DOHH2 (cell line): Measurements from ENCODE around the gene PDCD2L.
"Not testable (repeated sequence)": the region's sequence is repeated elsewhere in the genome, so short reads cannot be mapped to it uniquely, and the experiment has no call there.

ENCODE experiments used
- H3F3A ChIP-seq: fragments of 200-600 bp; sonication (generic), shearing (Covaris generic); 2 replicates; pipeline ENCODE4 v1.6.0; 2016; ENCODE audit warnings: antibody characterized with exemption, mild to moderate bottlenecking; ENCODE audit not compliant: control insufficient read depth, insufficient read depth
- H3K27ac ChIP-seq: fragments of 200-600 bp; sonication (generic); 2 replicates; pipeline ENCODE4 v1.5.1; 2014; ENCODE audit warnings: low read depth, mild to moderate bottlenecking, low read length, moderate library complexity
- H3K27me3 ChIP-seq: fragments of 200-600 bp; sonication (generic); 2 replicates; pipeline ENCODE4 v1.6.1; 2014; ENCODE audit warnings: mild to moderate bottlenecking, low read length, mixed read lengths; ENCODE audit not compliant: control insufficient read depth
- H3K36me3 ChIP-seq: fragments of 200-600 bp; sonication (generic); 2 replicates; pipeline ENCODE4 v1.6.1; 2014; ENCODE audit warnings: mild to moderate bottlenecking, low read length, moderate library complexity, mixed read lengths; ENCODE audit not compliant: control insufficient read depth
- H3K4me1 ChIP-seq: fragments of 200-600 bp; sonication (generic); 2 replicates; pipeline ENCODE4 v1.6.1; 2014; ENCODE audit warnings: mild to moderate bottlenecking, low read length, mixed read lengths; ENCODE audit not compliant: control insufficient read depth
- H3K4me2 ChIP-seq: fragments of 200-600 bp; sonication (generic); 2 replicates; pipeline ENCODE4 v1.6.0; 2014; ENCODE audit warnings: mild to moderate bottlenecking, low read length, moderate library complexity
- H3K4me3 ChIP-seq: fragments of 200-600 bp; sonication (generic); 2 replicates; pipeline ENCODE4 v1.5.1; 2014; ENCODE audit warnings: mild to moderate bottlenecking, low read length, mixed read lengths
- H3K79me2 ChIP-seq: fragments of 200-600 bp; sonication (generic); 2 replicates; pipeline ENCODE4 v1.6.1; 2014; ENCODE audit warnings: mild to moderate bottlenecking, low read length, mixed read lengths; ENCODE audit not compliant: control insufficient read depth
- H3K9me2 ChIP-seq: fragments of 200-600 bp; sonication (generic); replicated peaks from 2 replicates; pipeline ENCODE4 v1.6.1; 2014; ENCODE audit warnings: mild to moderate bottlenecking, low read length, mixed read lengths; ENCODE audit not compliant: control insufficient read depth
- H3K9me3 ChIP-seq: fragments of 200-600 bp; sonication (generic); 2 replicates; pipeline ENCODE4 v1.6.1; 2014; ENCODE audit warnings: antibody characterized with exemption, low read length, mixed read lengths; ENCODE audit not compliant: control insufficient read depth, insufficient read depth
- H4K20me1 ChIP-seq: fragments of 200-600 bp; sonication (generic); 2 replicates; pipeline ENCODE4 v1.6.0; 2014; ENCODE audit warnings: low read depth, mild to moderate bottlenecking, antibody characterized with exemption, low read length, moderate library complexity; ENCODE audit not compliant: control insufficient read depth, insufficient read depth
- EZH2phosphoT487 ChIP-seq: fragments of 200-600 bp; sonication (generic); IDR thresholded peaks from 2 replicates; pipeline ENCODE4 v1.6.1; 2017; ENCODE audit warnings: borderline replicate concordance, mild to moderate bottlenecking, antibody characterized with exemption, low read length, moderate library complexity, mixed read lengths
- TF ChIP-seq, protein P1 (sequence below): fragments of 200-600 bp; sonication (generic); IDR thresholded peaks from one replicate; pipeline ENCODE4 v1.5.1; 2014; ENCODE audit warnings: antibody characterized with exemption, mild to moderate bottlenecking, low read depth, low read length; ENCODE audit not compliant: poor library complexity, severe bottlenecking

Gene PDCD2L

GRCh38 chr19:34368338-34368737 is 35.9 kb upstream of the PDCD2L start:
- Histone ChIP-seq H3K4me3 (no peak overlapping the region), H4K20me1 (peaks cover 20% of the 10 kb centered on the region; the same call in 1 of the 2 replicates), H3F3A (0 out of 2 replicates have a peak, but pooled peaks cover 2% of the 10 kb centered on the region), H3K9me3 (no peaks in the 10 kb centered on the region), H3K4me2 (no peak overlapping the region), H3K4me1 (peaks cover 26% of the 10 kb centered on the region), H3K36me3 (peaks cover 70% of the 10 kb centered on the region), H3K27me3 (no peaks in the 10 kb centered on the region), H3K27ac (no peak overlapping the region), H3K9me2 (no peaks in the 10 kb centered on the region), H3K79me2 (peaks cover 81% of the 10 kb centered on the region)
- no peak for TF ChIP-seq EZH2phosphoT487
- TF ChIP-seq, protein P1, sequence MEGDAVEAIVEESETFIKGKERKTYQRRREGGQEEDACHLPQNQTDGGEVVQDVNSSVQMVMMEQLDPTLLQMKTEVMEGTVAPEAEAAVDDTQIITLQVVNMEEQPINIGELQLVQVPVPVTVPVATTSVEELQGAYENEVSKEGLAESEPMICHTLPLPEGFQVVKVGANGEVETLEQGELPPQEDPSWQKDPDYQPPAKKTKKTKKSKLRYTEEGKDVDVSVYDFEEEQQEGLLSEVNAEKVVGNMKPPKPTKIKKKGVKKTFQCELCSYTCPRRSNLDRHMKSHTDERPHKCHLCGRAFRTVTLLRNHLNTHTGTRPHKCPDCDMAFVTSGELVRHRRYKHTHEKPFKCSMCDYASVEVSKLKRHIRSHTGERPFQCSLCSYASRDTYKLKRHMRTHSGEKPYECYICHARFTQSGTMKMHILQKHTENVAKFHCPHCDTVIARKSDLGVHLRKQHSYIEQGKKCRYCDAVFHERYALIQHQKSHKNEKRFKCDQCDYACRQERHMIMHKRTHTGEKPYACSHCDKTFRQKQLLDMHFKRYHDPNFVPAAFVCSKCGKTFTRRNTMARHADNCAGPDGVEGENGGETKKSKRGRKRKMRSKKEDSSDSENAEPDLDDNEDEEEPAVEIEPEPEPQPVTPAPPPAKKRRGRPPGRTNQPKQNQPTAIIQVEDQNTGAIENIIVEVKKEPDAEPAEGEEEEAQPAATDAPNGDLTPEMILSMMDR, result no peak

DNA sequence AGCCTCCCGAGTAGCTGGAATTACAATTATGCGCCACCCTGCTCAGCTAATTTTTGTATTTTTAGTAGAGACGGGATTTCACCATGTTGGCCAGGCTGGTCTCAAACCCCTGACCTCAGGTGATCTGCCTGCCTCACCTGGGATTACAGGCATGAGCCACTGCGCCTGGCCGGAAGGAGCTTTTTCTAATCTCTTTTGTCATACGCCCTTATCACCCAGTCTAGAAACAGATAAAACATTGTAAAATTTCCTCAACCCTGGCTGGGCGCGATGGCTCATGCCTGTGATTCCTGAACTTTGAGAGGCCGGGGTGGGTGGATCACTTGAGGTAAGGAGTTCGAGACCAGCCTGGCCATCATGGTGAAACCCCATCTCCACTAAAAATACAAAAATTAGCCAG is 35.0 kb upstream of the PDCD2L start:
- not testable (repeated sequence) for H3K27ac ChIP-seq, H3K4me3 ChIP-seq, H3K4me2 ChIP-seq, H3K9me2 ChIP-seq, H3F3A ChIP-seq, H3K9me3 ChIP-seq, H3K27me3 ChIP-seq
- peaks cover 85% of the 10 kb centered on the region for H3K79me2 ChIP-seq
- peaks cover 25% of the 10 kb centered on the region for H3K4me1 ChIP-seq
- peaks cover 20% of the 10 kb centered on the region; the same call in 1 of the 2 replicates for H4K20me1 ChIP-seq
- peaks cover 76% of the 10 kb centered on the region for H3K36me3 ChIP-seq

DNA sequence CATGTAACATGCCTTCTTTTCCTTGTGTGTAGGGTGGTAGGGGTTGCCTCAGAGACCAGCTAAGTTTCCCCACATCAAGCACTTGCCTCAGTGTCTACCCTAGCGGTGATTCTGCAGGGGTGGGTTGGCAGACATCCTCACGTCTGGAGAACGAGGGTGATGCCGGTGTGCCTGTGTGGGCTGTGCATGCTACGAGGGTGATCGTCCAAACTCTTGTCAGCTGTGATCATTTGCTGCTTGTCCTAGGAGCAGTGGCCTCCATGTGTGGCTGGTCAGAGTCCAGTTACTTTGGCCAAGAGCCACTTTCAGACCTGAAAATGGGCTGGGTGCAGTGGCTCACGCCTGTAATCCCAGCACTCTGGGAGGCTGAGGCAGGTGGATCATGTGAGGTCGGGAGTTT is 34.1 kb upstream of the PDCD2L start:
- Histone ChIP-seq H3K79me2 (peaks cover 87% of the 10 kb centered on the region), H3K27ac (no peak overlapping the region), H3K9me3 (no peaks in the 10 kb centered on the region), H3K9me2 (no peaks in the 10 kb centered on the region), H3K36me3 (peaks cover 84% of the 10 kb centered on the region), H4K20me1 (peaks cover 20% of the 10 kb centered on the region; the same call in 1 of the 2 replicates), H3F3A (0 out of 2 replicates have a peak, but pooled peaks cover 4% of the 10 kb centered on the region), H3K27me3 (no peaks in the 10 kb centered on the region), H3K4me1 (peaks cover 18% of the 10 kb centered on the region), H3K4me3 (no peak overlapping the region), H3K4me2 (no peak overlapping the region)
- TF ChIP-seq EZH2phosphoT487, result no peak
- TF ChIP-seq, protein P1, result no peak

GRCh38 chr19:34370983-34371382 is 33.2 kb upstream of the PDCD2L start:
- H3F3A ChIP-seq, result 0 out of 2 replicates have a peak, but pooled peaks cover 4% of the 10 kb centered on the region
- H3K9me2 ChIP-seq, result no peaks in the 10 kb centered on the region
- H3K9me3 ChIP-seq, result no peaks in the 10 kb centered on the region
- H3K36me3 ChIP-seq, result peaks cover 84% of the 10 kb centered on the region
- H3K79me2 ChIP-seq, result peaks cover 85% of the 10 kb centered on the region
- no peak for TF ChIP-seq EZH2phosphoT487
- no peak overlapping the region for H3K4me2 ChIP-seq
- peaks cover 17% of the 10 kb centered on the region for H3K4me1 ChIP-seq
- H3K27me3 ChIP-seq, result no peaks in the 10 kb centered on the region
- peaks cover 19% of the 10 kb centered on the region; the same call in 1 of the 2 replicates for H4K20me1 ChIP-seq
- no peak overlapping the region for H3K27ac ChIP-seq
- H3K4me3 ChIP-seq, result no peak overlapping the region
